Esophagus muscularis mucosa (tissue), 4 donors: ENCODE measurements around the gene IGHMBP2. TPM values are rescaled to one million over a fixed set of nuclear protein-coding genes. Genes with fewer than 3 reads are reported as not detected.
A peak's percentile ranks its signal among the peaks of the same experiment; 100 is the strongest.

Experiments
- DNase-seq: peaks from one replicate; pipeline ENCODE4 v3.0.0-alpha.2; 2017; ENCODE audit errors: extremely low spot score
- H3K27ac ChIP-seq, 4 donors: fragments of 200-600 bp; sonication (generic); replicated peaks in 1 of 4; 1 replicate in 3 of 4; 2 replicates in 1 of 4; pipeline ENCODE4 v1.5.1; 2016 to 2019; ENCODE audit warnings: mild to moderate bottlenecking in 1 of 4
- H3K27me3 ChIP-seq, 4 donors: fragments of 200-600 bp; sonication (generic); one replicate each; pipeline versions ENCODE4 v1.5.1 to v1.6.0; 2016 to 2019
- H3K36me3 ChIP-seq, 4 donors: fragments of 200-600 bp; sonication (generic); one replicate each; pipeline ENCODE4 v1.5.1; 2016 to 2019
- H3K4me1 ChIP-seq, 4 donors: fragments of 200-600 bp; sonication (generic); one replicate each; pipeline ENCODE4 v1.5.1; 2016 to 2019
- H3K4me3 ChIP-seq, 4 donors: fragments of 200-600 bp; sonication (generic); 1 replicate in 2 of 4; 2 replicates in 2 of 4; pipeline ENCODE4 v1.5.1; 2016 to 2019; ENCODE audit warnings: mild to moderate bottlenecking in 4 of 4, moderate library complexity in 1 of 4
- H3K9me3 ChIP-seq, 4 donors: fragments of 200-600 bp; sonication (generic); 1 replicate in 3 of 4; 2 replicates in 1 of 4; pipeline ENCODE4 v1.5.1; 2016 to 2019
- CTCF ChIP-seq, 3 experiments: fragments of 200-600 bp in 2 of 3; fragments of 450-650 bp in 1 of 3; sonication (generic) in 2 of 3; IDR thresholded peaks; one replicate each; pipeline ENCODE4 v1.5.1; 2017 to 2019; ENCODE audit warnings: antibody characterized with exemption in 3 of 3, mild to moderate bottlenecking in 2 of 3, moderate library complexity in 1 of 3
- EP300 ChIP-seq: sonication (generic); formaldehyde crosslinking; IDR thresholded peaks from one replicate; pipeline ENCODE4 v1.6.1; 2017; ENCODE audit warnings: antibody characterized with exemption
- POLR2A ChIP-seq: fragments of 450-650 bp; IDR thresholded peaks from one replicate; pipeline ENCODE4 v1.6.1; 2017; ENCODE audit warnings: antibody characterized with exemption, moderate library complexity, mild to moderate bottlenecking, low read depth
- POLR2AphosphoS5 ChIP-seq, 2 donors: sonication (generic); formaldehyde crosslinking; IDR thresholded peaks; one replicate each; pipeline ENCODE4 v1.6.1; 2017; ENCODE audit warnings: antibody characterized with exemption in 2 of 2
- WGBS: methylation state at CpG from one replicate; pipeline ENCODE4 v1.1.5; 2018; 5-methylcytosine and 5-hydroxymethylcytosine counted together
- intact Hi-C: fragments of 100-400 bp; cut with DNase I; formaldehyde crosslinking; loops from one replicate; pipeline ENCODE4 v1.15.1; 2023
- total RNA-seq, 4 donors: library from RNA; depleted of rRNA; stranded (reverse); fragments of >200 nt; gene quantifications; one replicate each; pipeline versions ENCODE4 v1.1.0 to v1.2.1, GENCODE V29; 2016

IGHMBP2 gene
- total RNA-seq, 4 donors from 2014 or later = 11.6 to 30.8 (median 28.0) TPM

GRCh38 chr11:68942095-68942620 is 38.5 kb downstream of the IGHMBP2 start:
- H3K36me3 ChIP-seq = peaks cover 4 to 40% (median 31%) of the 10 kb centered on the region in 4 donors
- H3K27ac ChIP-seq = peak overlapping the region; percentile 93 to 94 (median 94)
- TF ChIP-seq CTCF (IDR thresholded peaks at IDR 0.05) (no peak), POLR2A (no peak), EP300 (no peak), POLR2AphosphoS5 (IDR thresholded peaks at IDR 0.05) (no peak)
- H3K4me1 ChIP-seq = peaks cover 9 to 100% (median 86%) of the 10 kb centered on the region in 4 donors
- no peak for DNase-seq
- no peaks in the 10 kb centered on the region for H3K9me3 ChIP-seq
- no peaks in the 10 kb centered on the region for H3K27me3 ChIP-seq
- intact Hi-C loops = no loop called here
- peak overlapping the region in 3 of 4 donors; percentile 23 to 38 (median 35) for H3K4me3 ChIP-seq
- 62% methylated on average over 8 of the region's 11 CpGs for WGBS

GRCh38 chr11:68942751-68943271 is 39.1 kb downstream of the IGHMBP2 start:
- peaks cover 9 to 100% (median 86%) of the 10 kb centered on the region in 4 donors for H3K4me1 ChIP-seq
- H3K9me3 ChIP-seq = no peaks in the 10 kb centered on the region
- H3K27me3 ChIP-seq = no peaks in the 10 kb centered on the region
- peaks cover 0 to 33% (median 25%) of the 10 kb centered on the region in 4 donors for H3K36me3 ChIP-seq
- 16% methylated on average over 3 of the region's 9 CpGs for WGBS
- intact Hi-C loops = no loop called here
- no peak overlapping the region for H3K4me3 ChIP-seq
- no peak for TF ChIP-seq EP300
- TF ChIP-seq POLR2AphosphoS5 (IDR thresholded peaks at IDR 0.05) = peak; percentile 67 to 86
- peak overlapping the region; percentile 93 to 94 (median 94) for H3K27ac ChIP-seq
- no peak for DNase-seq

GRCh38 chr11:68946416-68947090 is 42.9 kb downstream of the IGHMBP2 start:
- intact Hi-C loops = loop anchor here (5.0 kb wide), 1 partner anchor 56 kb away; no protein-coding TSS in a partner anchor
- TF ChIP-seq POLR2AphosphoS5 (IDR thresholded peaks at IDR 0.05) (peak; percentile 19 to 69), POLR2A (no peak), EP300 (no peak), CTCF (IDR thresholded peaks at IDR 0.05) (no peak)
- Histone ChIP-seq H3K4me3 (peak overlapping the region; percentile 10 to 20 (median 18)), H3K27me3 (no peaks in the 10 kb centered on the region), H3K4me1 (peaks cover 9 to 80% (median 71%) of the 10 kb centered on the region in 4 donors), H3K27ac (peak overlapping the region; percentile 93 to 94 (median 94)), H3K36me3 (no peaks in the 10 kb centered on the region), H3K9me3 (no peaks in the 10 kb centered on the region)
- no peak for DNase-seq
- 41% methylated on average over 18 of the region's 18 CpGs for WGBS

- WGBS = 87% methylated on average over 10 of the region's 11 CpGs
- Histone ChIP-seq H3K4me3 (no peak overlapping the region), H3K9me3 (no peaks in the 10 kb centered on the region), H3K27ac (peak overlapping the region; percentile 93 to 94 (median 94)), H3K27me3 (no peaks in the 10 kb centered on the region), H3K4me1 (peaks cover 9 to 74% (median 65%) of the 10 kb centered on the region in 4 donors), H3K36me3 (no peaks in the 10 kb centered on the region)
- no peak for TF ChIP-seq CTCF (IDR thresholded peaks at IDR 0.05)
- TF ChIP-seq POLR2A = no peak
- no peak for TF ChIP-seq EP300
- no peak for TF ChIP-seq POLR2AphosphoS5 (IDR thresholded peaks at IDR 0.05)
- DNase-seq = no peak
- intact Hi-C loops = loop anchor here (5.0 kb wide), 1 partner anchor 55 kb away; no protein-coding TSS in a partner anchor
Measured at GRCh38 chr11:68947151-68947550, 43.5 kb downstream of the IGHMBP2 start.

GRCh38 chr11:68948496-68948895 is 44.8 kb downstream of the IGHMBP2 start:
- 91% methylated on average over 2 of the region's 2 CpGs for WGBS
- H3K4me1 ChIP-seq = peaks cover 9 to 61% (median 52%) of the 10 kb centered on the region in 4 donors
- no peaks in the 10 kb centered on the region for H3K36me3 ChIP-seq
- no peak overlapping the region for H3K4me3 ChIP-seq
- no peak for TF ChIP-seq POLR2AphosphoS5 (IDR thresholded peaks at IDR 0.05)
- TF ChIP-seq POLR2A = no peak
- TF ChIP-seq EP300 = no peak
- no peak for TF ChIP-seq CTCF (IDR thresholded peaks at IDR 0.05)
- intact Hi-C loops = loop anchor here (5.0 kb wide), 1 partner anchor 54 kb away; no protein-coding TSS in a partner anchor
- peak overlapping the region; percentile 36 to 94 (median 93) for H3K27ac ChIP-seq
- DNase-seq = no peak
- no peaks in the 10 kb centered on the region for H3K27me3 ChIP-seq
- no peaks in the 10 kb centered on the region for H3K9me3 ChIP-seq
